T-helper 1 cell treated with Interleukin-12 subunit alpha and Interleukin-12 subunit beta and Interleukin-4 antibody, amounts not matched to agents 30 ng/mL and 1 ng/mL, for 36 hours (primary cell): ENCODE measurements around the gene DNAJC11. TPM values are rescaled to one million over a fixed set of nuclear protein-coding genes. Genes with fewer than 3 reads are reported as not detected.

Experiments used
- intact Hi-C: fragments of 100-400 bp; cut with micrococcal nuclease; formaldehyde crosslinking; loops from one replicate; pipeline ENCODE4 v1.15.1; 2024
- total RNA-seq: library from RNA; stranded (reverse); gene quantifications from 2 replicates; pipeline ENCODE4 v1.2.3, GENCODE V29; 2022

DNAJC11 gene
- total RNA-seq, 1 donor from 2014 or later: 51.6 TPM

- intact Hi-C loops: loop anchor here (1.0 to 10.0 kb wide), 11 partner anchors 23 to 1363 kb away; partner anchors contain the start of genes CAMTA1, DNAJC11, ICMT and NOL9
Observed at GRCh38 chr1:6601923-6602668, 99.5 kb downstream of the DNAJC11 start.

- intact Hi-C loops: loop anchor here (1.0 to 10.0 kb wide), 8 partner anchors 22 to 1364 kb away; partner anchors contain the start of genes DNAJC11, ICMT, NOL9 and NPHP4
Observed at GRCh38 chr1:6601049-6601922, 100.3 kb downstream of the DNAJC11 start.

GRCh38 chr1:6600410-6601048 lies 101.1 kb downstream of the DNAJC11 start:
- intact Hi-C loops: loop anchor here (1.0 to 10.0 kb wide), 8 partner anchors 21 to 1364 kb away; partner anchors contain the start of genes DNAJC11, ICMT, NOL9 and NPHP4

GRCh38 chr1:6599991-6600390 lies 101.6 kb downstream of the DNAJC11 start:
- intact Hi-C loops: loop anchor here (2.0 to 10.0 kb wide), 5 partner anchors 13 to 1365 kb away; partner anchors contain the start of genes ICMT, NPHP4, PARK7 and PHF13

- intact Hi-C loops: loop anchor here (2.0 kb wide), 1 partner anchor 13 kb away; the partner anchor contains the start of gene PHF13
Observed at GRCh38 chr1:6599141-6599975, 102.3 kb downstream of the DNAJC11 start.

- intact Hi-C loops: loop anchor here (2.0 kb wide), 1 partner anchor 15 kb away; the partner anchor contains the start of gene PHF13
Observed at GRCh38 chr1:6597777-6598131, 103.9 kb downstream of the DNAJC11 start.

GRCh38 chr1:6596886-6597776 lies 104.5 kb downstream of the DNAJC11 start:
- intact Hi-C loops: no loop called here

- intact Hi-C loops: no loop called here
Observed at GRCh38 chr1:6596351-6596750, 105.3 kb downstream of the DNAJC11 start.

GRCh38 chr1:6594977-6595740 lies 106.5 kb downstream of the DNAJC11 start:
- intact Hi-C loops: no loop called here

- intact Hi-C loops: no loop called here
Observed at GRCh38 chr1:6593810-6594209, 107.8 kb downstream of the DNAJC11 start.

GRCh38 chr1:6592865-6593593 lies 108.6 kb downstream of the DNAJC11 start:
- intact Hi-C loops: no loop called here

- intact Hi-C loops: no loop called here
Observed at GRCh38 chr1:6592441-6592840, 109.2 kb downstream of the DNAJC11 start.

GRCh38 chr1:6591644-6592043 lies 110.0 kb downstream of the DNAJC11 start:
- intact Hi-C loops: no loop called here

GRCh38 chr1:6591222-6591621 lies 110.4 kb downstream of the DNAJC11 start:
- intact Hi-C loops: no loop called here

GRCh38 chr1:6590046-6590445 lies 111.6 kb downstream of the DNAJC11 start:
- intact Hi-C loops: no loop called here

GRCh38 chr1:6588893-6589520 lies 112.6 kb downstream of the DNAJC11 start:
- intact Hi-C loops: no loop called here

- intact Hi-C loops: no loop called here
Observed at GRCh38 chr1:6588128-6588892, 113.3 kb downstream of the DNAJC11 start.
